Gastroesophageal sphincter (tissue), 3 donors: Measurements from ENCODE around the gene STC2.

ENCODE experiments used
- CTCF ChIP-seq, 4 experiments: fragments of 200-600 bp in 2 of 4; fragments of 450-650 bp in 2 of 4; sonication (generic) in 1 of 4; IDR thresholded peaks; one replicate each; pipeline ENCODE4 v1.5.1; 2017 to 2019; ENCODE audit warnings: antibody characterized with exemption in 4 of 4, mild to moderate bottlenecking in 2 of 4, moderate library complexity in 2 of 4
- EP300 ChIP-seq: sonication (generic); formaldehyde crosslinking; IDR thresholded peaks from one replicate; pipeline ENCODE4 v1.6.1; 2017; ENCODE audit warnings: antibody characterized with exemption, mild to moderate bottlenecking
- POLR2A ChIP-seq, 2 donors: fragments of 450-650 bp; IDR thresholded peaks; one replicate each; pipeline ENCODE4 v1.6.1; 2017; ENCODE audit warnings: antibody characterized with exemption in 2 of 2, mild to moderate bottlenecking in 2 of 2, moderate library complexity in 1 of 2
- POLR2AphosphoS5 ChIP-seq: sonication (generic); formaldehyde crosslinking; IDR thresholded peaks from one replicate; pipeline ENCODE4 v1.6.1; 2017; ENCODE audit warnings: antibody characterized with exemption

- no peak for TF ChIP-seq CTCF (IDR thresholded peaks at IDR 0.05)
- TF ChIP-seq POLR2AphosphoS5, result no peak
- no peak for TF ChIP-seq POLR2A (IDR thresholded peaks at IDR 0.05)
- TF ChIP-seq EP300, result no peak
Measured at GRCh38 chr5:173341961-173342430, 13.8 kb upstream of the STC2 start.
